Progenitor cell of endocrine pancreas (in vitro differentiated cells): ENCODE data around the gene SCO2. TPM values are rescaled to one million over a fixed set of nuclear protein-coding genes. Genes with fewer than 3 reads are reported as not detected.

Source experiments
- DNase-seq: peaks from one replicate; pipeline ENCODE4 v3.0.0; 2021; ENCODE audit warnings: low spot score; ENCODE audit not compliant: unreplicated experiment
- H3K27ac Mint-ChIP-seq: 2 replicates; pipeline ENCODE4 v1.8.0; 2021; ENCODE audit warnings: mild to moderate bottlenecking, moderate library complexity, mixed read lengths
- H3K27me3 Mint-ChIP-seq: 2 replicates; pipeline ENCODE4 v1.8.0; 2021; ENCODE audit warnings: mixed read lengths
- H3K36me3 Mint-ChIP-seq: 2 replicates; pipeline ENCODE4 v1.8.0; 2022; ENCODE audit warnings: mixed read lengths; ENCODE audit not compliant: insufficient read depth
- H3K4me1 Mint-ChIP-seq: 2 replicates; pipeline ENCODE4 v1.8.0; 2021; ENCODE audit warnings: low read depth, mixed read lengths
- H3K4me3 Mint-ChIP-seq: 2 replicates; pipeline ENCODE4 v1.8.0; 2021; ENCODE audit warnings: low read depth, mild to moderate bottlenecking, moderate library complexity, mixed read lengths
- H3K9me3 Mint-ChIP-seq: 2 replicates; pipeline ENCODE4 v1.8.0; 2021; ENCODE audit warnings: low read depth, mixed read lengths
- total RNA-seq: library from RNA; stranded (reverse); gene quantifications from 2 replicates; pipeline ENCODE4 v1.2.1, GENCODE V29; 2021
- TF ChIP-seq, protein P1 (sequence below): fragments of 200-600 bp; sonication (generic); IDR thresholded peaks from one replicate; pipeline ENCODE4 v1.5.0; 2021; ENCODE audit warnings: antibody characterized with exemption, mild to moderate bottlenecking; ENCODE audit not compliant: unreplicated experiment

SCO2 gene
- total RNA-seq, 1 donor from 2014 or later = 3.7 TPM

DNA sequence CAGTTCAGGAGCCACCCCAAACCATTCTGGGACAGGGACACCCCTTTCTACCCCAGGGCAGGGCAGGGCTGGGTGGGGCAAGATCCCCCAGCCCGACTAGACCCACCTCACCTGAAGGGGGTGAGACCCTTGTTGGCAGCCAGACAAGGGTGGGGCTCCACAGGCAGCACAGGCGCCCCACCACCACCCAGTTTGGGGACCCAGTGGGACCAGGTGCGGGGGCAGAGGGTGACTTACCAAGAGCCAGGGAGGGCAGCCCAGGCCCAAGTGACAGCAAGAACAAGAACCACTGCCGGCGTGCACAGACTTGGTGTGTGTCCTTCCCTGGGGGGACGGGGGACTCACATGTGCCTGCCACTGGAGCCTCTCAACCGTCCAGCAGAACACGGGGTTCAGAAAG lies 41.8 kb downstream of the SCO2 start:
- Mint-ChIP-seq H3K36me3 (no peaks in the 10 kb centered on the region), H3K4me1 (no peaks in the 10 kb centered on the region), H3K27me3 (peaks cover 44% of the 10 kb centered on the region), H3K27ac (no peak overlapping the region), H3K9me3 (no peaks in the 10 kb centered on the region), H3K4me3 (no peak overlapping the region)
- TF ChIP-seq, protein P1, sequence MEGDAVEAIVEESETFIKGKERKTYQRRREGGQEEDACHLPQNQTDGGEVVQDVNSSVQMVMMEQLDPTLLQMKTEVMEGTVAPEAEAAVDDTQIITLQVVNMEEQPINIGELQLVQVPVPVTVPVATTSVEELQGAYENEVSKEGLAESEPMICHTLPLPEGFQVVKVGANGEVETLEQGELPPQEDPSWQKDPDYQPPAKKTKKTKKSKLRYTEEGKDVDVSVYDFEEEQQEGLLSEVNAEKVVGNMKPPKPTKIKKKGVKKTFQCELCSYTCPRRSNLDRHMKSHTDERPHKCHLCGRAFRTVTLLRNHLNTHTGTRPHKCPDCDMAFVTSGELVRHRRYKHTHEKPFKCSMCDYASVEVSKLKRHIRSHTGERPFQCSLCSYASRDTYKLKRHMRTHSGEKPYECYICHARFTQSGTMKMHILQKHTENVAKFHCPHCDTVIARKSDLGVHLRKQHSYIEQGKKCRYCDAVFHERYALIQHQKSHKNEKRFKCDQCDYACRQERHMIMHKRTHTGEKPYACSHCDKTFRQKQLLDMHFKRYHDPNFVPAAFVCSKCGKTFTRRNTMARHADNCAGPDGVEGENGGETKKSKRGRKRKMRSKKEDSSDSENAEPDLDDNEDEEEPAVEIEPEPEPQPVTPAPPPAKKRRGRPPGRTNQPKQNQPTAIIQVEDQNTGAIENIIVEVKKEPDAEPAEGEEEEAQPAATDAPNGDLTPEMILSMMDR = no peak
- DNase-seq = no peak

- H3K27me3 Mint-ChIP-seq = peaks cover 47% of the 10 kb centered on the region
- no peaks in the 10 kb centered on the region for H3K4me1 Mint-ChIP-seq
- H3K9me3 Mint-ChIP-seq = no peaks in the 10 kb centered on the region
- H3K4me3 Mint-ChIP-seq = no peak overlapping the region
- DNase-seq = no peak
- no peak overlapping the region for H3K27ac Mint-ChIP-seq
- TF ChIP-seq, protein P1 = no peak
- no peaks in the 10 kb centered on the region for H3K36me3 Mint-ChIP-seq
Measured at GRCh38 chr22:50483106-50483505, 42.3 kb downstream of the SCO2 start.

- TF ChIP-seq, protein P1 = no peak
- DNase-seq = no peak
- Mint-ChIP-seq H3K9me3 (no peaks in the 10 kb centered on the region), H3K36me3 (no peaks in the 10 kb centered on the region), H3K27me3 (peaks cover 47% of the 10 kb centered on the region), H3K4me1 (no peaks in the 10 kb centered on the region), H3K27ac (no peak overlapping the region), H3K4me3 (peak overlapping the region; percentile 63)
Measured at GRCh38 chr22:50482107-50483074, 43.0 kb downstream of the SCO2 start.

- Mint-ChIP-seq H3K27ac (no peak within 1 kb of the TSS), H3K4me1 (peaks cover 3% of the 10 kb centered on the region), H3K36me3 (no peaks in the 10 kb centered on the region), H3K4me3 (peak within 1 kb of the TSS; percentile 63), H3K27me3 (peaks cover 47% of the 10 kb centered on the region), H3K9me3 (no peaks in the 10 kb centered on the region)
- TF ChIP-seq, protein P1 = no peak
- DNase-seq = peak; percentile 44
Measured at GRCh38 chr22:50481440-50482106, 43.8 kb downstream of the SCO2 start, which contains the start of gene ADM2. Gene ADM2, plus strand, starts transcription at chr22:50481543. Its CDS starts 305 bp downstream, at chr22:50481848.

- peaks cover 41% of the 10 kb centered on the region for H3K27me3 Mint-ChIP-seq
Measured at GRCh38 chr22:50481045-50481439, 44.4 kb downstream of the SCO2 start.

More at GRCh38 chr22:50481045-50481439, 44.4 kb downstream of the SCO2 start:
- TF ChIP-seq, protein P1 = no peak
- H3K4me1 Mint-ChIP-seq = peaks cover 3% of the 10 kb centered on the region
- no peak overlapping the region for H3K27ac Mint-ChIP-seq
- no peak for DNase-seq
- peak overlapping the region; percentile 55 for H3K4me3 Mint-ChIP-seq
- no peaks in the 10 kb centered on the region for H3K9me3 Mint-ChIP-seq
- H3K36me3 Mint-ChIP-seq = no peaks in the 10 kb centered on the region
